GM12865 (cell line): ENCODE data around the gene MYO1H.
"Not testable (repeated sequence)": the region's sequence is repeated elsewhere in the genome, so short reads cannot be mapped to it uniquely, and the experiment has no call there.

ENCODE experiments used
- DNase-seq: peaks from one replicate; pipeline ENCODE4 v3.0.0; 2010; ENCODE audit warnings: low read depth
- H3K4me3 ChIP-seq: 2 replicates; pipeline ENCODE4 v1.5.1; 2011; ENCODE audit warnings: mild to moderate bottlenecking, low read depth, low read length, control low read depth
- TF ChIP-seq, protein P1 (sequence below): IDR thresholded peaks from 2 replicates; pipeline ENCODE4 v1.5.1; 2011; ENCODE audit warnings: low read length, control low read depth, low read depth, inconsistent platforms; ENCODE audit not compliant: insufficient read depth; ENCODE audit errors: missing control alignments

Gene MYO1H

DNA sequence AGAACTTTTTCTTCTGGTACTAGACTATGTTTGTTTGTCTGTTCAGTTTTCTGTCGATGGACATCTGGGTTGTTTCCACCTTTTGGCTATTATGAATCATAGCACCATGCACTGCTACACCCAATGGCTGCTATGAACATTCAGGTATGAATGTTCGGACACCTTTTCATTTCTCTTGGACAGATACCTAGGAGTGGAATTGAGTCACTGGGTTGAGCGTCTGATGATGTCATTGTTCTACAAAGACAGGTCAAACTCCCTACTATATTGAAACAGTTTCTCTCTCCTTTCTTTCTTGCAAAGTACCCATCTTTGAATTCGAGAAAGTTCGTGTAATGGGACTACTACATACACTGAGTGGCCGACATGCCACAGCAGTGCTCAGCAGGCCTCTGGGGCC lies 84.7 kb downstream of the MYO1H start:
- TF ChIP-seq, protein P1, sequence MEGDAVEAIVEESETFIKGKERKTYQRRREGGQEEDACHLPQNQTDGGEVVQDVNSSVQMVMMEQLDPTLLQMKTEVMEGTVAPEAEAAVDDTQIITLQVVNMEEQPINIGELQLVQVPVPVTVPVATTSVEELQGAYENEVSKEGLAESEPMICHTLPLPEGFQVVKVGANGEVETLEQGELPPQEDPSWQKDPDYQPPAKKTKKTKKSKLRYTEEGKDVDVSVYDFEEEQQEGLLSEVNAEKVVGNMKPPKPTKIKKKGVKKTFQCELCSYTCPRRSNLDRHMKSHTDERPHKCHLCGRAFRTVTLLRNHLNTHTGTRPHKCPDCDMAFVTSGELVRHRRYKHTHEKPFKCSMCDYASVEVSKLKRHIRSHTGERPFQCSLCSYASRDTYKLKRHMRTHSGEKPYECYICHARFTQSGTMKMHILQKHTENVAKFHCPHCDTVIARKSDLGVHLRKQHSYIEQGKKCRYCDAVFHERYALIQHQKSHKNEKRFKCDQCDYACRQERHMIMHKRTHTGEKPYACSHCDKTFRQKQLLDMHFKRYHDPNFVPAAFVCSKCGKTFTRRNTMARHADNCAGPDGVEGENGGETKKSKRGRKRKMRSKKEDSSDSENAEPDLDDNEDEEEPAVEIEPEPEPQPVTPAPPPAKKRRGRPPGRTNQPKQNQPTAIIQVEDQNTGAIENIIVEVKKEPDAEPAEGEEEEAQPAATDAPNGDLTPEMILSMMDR: no peak
- DNase-seq: peak; percentile 3
- H3K4me3 ChIP-seq: no peak overlapping the region

DNA sequence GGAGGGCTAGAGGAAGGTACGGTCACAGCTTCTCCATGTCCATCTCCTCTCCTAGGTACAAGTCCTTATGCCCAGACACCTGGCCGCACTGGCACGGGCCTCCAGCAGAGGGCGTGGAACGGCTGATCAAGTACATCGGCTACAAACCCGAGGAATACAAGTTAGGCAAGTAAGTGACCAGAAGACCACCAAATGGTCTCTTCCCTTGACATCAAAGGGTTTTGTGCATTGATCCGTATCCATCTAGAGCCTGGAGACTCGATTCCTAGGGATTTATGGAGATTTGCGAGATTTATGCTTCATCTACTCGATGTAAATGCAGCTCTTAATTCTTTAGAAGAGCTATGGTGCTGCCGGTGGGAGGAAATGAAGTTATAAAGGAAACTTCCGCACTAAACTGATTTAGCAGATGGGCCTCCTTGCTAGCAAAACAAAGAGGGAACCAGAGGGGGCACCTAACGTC lies 85.2 kb downstream of the MYO1H start:
- DNase-seq: peak; percentile 82
- no peak overlapping the region for H3K4me3 ChIP-seq
- TF ChIP-seq, protein P1: peak; percentile 94

DNA sequence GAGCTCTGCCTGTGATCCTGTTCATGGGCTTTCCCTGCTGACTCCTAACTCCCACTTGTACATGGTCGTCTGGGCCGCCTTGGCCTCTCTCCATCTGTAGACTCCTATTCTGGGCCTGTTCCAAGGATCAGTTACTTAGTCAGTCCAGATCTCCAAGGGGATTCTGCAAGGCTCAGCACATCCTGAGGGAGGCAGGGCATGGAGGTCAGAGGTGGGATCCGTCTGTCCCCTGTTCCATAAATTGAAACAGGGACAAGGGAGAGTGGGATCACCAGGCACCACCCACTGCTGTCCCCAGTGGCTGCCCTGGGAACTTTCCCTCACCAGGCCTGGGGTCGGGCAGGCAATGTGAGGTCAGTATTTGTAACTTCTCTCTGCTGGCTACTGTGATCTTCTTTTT lies 85.9 kb downstream of the MYO1H start:
- DNase-seq: no peak
- no peak overlapping the region for H3K4me3 ChIP-seq
- TF ChIP-seq, protein P1: peak; percentile 23

DNA sequence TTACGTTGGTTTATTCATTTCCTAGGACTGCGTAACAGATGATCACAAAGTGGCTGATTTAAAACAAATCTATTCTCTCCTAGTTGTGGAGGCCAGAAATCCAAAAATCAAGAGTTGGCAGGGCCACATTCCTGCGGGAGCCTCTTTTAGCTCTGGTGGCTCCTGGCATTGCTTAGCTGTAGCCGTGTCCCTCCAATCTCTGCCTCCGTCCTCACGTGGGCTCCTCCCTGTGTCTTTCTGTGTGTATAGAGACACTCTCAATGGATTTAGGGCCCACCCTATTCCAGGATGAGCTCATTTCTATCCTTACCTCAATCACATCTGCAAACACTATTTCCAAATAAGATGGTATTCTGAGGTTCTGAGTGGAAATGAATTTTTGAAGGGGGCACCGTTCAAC lies 86.9 kb downstream of the MYO1H start:
- TF ChIP-seq, protein P1: no peak
- DNase-seq: no peak
- no peak overlapping the region for H3K4me3 ChIP-seq

DNA sequence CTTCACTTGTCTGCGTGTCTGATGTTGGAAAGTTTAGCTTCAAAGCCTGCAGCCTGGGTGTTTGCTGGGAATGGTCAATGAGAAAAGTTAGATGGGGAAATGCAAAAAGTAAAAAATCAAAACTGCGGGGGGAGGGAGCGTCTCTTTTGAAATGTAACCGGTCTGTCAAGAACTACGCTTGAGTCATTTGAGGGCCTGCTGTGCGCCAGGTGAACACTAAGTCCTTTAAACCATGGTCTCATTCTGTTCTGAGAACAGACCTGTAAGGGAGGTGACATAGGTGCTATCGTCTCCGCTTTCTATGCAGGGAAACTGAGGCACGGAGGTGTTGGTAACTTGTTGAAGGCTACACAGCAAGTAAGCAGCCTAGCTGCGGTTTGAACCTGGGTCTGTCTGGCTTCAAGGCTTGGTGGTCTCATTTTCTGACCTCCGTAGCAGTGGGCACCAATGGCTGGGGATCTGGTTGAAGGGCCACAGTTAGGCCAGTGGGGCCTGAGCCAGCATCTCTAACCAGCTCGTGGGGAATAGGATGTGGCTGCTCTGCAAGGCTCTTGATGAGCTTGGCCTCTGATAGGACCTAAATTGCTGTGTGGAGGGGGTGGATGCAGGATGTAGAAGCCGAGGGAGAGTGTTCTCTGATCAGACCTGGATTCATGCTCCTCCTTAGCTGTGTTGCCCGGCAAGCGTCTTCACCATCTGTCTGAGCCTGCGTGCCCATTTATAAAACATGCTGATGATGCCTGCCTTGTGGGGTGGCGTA lies 87.9 kb downstream of the MYO1H start:
- TF ChIP-seq, protein P1: no peak
- DNase-seq: no peak
- no peak overlapping the region for H3K4me3 ChIP-seq

DNA sequence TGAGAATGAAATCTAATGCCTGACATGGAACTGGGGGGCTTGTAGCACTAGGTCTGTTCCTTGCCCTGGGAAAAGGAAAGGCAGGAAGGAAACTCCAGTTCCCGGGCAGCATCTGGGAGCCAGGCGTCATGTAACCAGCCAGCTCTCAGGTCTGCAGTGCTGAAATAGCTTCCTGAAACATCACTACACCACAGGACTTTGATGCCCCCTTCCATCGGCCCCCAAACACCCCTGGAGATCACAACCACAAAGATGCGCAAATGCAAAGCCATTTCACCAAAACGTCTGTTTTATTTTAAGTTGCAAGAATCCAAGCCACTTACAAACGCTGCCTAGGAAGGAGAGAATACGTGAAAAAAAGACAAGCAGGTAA lies 88.5 kb downstream of the MYO1H start:
- TF ChIP-seq, protein P1: no peak
- DNase-seq: no peak
- H3K4me3 ChIP-seq: no peak overlapping the region

DNA sequence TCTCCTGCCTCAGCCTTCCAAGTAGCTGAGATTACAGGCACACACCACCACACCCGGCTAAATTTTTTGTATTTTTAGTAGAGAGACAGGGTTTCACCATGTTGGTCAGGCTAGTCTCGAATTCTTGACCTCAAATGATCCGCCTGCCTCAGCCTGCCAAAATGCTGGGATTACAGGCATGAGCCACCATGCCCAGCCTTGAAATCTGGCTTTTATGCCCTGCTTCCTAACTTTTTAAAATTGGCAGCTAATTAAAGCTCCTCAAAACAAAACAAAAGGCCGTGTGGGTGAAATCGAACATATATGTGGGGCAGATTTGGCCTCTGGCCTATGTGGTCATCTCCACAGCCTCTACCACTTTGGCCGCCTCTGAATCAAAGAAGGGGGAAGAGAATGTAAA lies 91.5 kb downstream of the MYO1H start:
- TF ChIP-seq, protein P1: no peak
- no peak overlapping the region for H3K4me3 ChIP-seq
- DNase-seq: no peak

DNA sequence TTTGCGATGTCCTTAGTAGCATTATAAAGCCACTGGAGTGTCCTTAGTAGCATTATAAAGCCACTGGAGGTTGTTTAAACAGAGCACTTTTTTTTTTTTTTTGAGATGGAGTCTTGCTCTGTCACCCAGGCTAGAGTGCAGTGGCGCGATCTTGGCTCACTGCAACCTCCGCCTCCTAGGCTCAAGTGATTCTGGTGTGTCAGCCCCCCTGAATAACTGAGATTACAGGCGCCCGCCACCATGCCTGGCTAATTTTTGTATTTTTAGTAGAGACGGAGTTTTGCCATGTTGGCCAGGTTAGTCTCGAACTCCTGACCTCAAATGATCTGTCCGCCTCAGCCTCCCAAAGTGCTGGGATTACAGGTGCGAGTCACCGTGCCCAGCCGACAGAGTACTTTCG lies 92.3 kb downstream of the MYO1H start:
- not testable (repeated sequence) for H3K4me3 ChIP-seq, DNase-seq
